BLaER1 treated with 17β-estradiol and CSF1 and Interleukin-3, amounts not matched to agents 10 nM and 100 nM (cell line): ENCODE measurements around the gene INAFM2.

Experiments used
- H3K27ac ChIP-seq, 11 experiments: shearing (Covaris generic); formaldehyde crosslinking; 2 replicates each; pipeline ENCODE4 v1.8.1; 2022
- H3K27me3 ChIP-seq, 11 experiments: shearing (Covaris generic); formaldehyde crosslinking; 2 replicates each; pipeline ENCODE4 v1.8.1; 2022
- H3K36me3 ChIP-seq, 11 experiments: shearing (Covaris generic); formaldehyde crosslinking; 2 replicates each; pipeline ENCODE4 v1.8.1; 2022
- H3K4me1 ChIP-seq, 10 experiments: shearing (Covaris generic); formaldehyde crosslinking; 2 replicates each; pipeline ENCODE4 v1.8.1; 2022
- H3K4me2 ChIP-seq, 11 experiments: shearing (Covaris generic); formaldehyde crosslinking; 2 replicates each; pipeline ENCODE4 v1.8.1; 2022
- H3K4me3 ChIP-seq, 10 experiments: shearing (Covaris generic); formaldehyde crosslinking; 2 replicates each; pipeline ENCODE4 v1.8.1; 2022
- H3K9ac ChIP-seq, 11 experiments: shearing (Covaris generic); formaldehyde crosslinking; 2 replicates each; pipeline ENCODE4 v1.8.1; 2022
- H3K9me3 ChIP-seq, 11 experiments: shearing (Covaris generic); formaldehyde crosslinking; replicated peaks in 1 of 11; 2 replicates each; pipeline ENCODE4 v1.8.1; 2022
- H4K20me1 ChIP-seq, 11 experiments: shearing (Covaris generic); formaldehyde crosslinking; 2 replicates each; pipeline ENCODE4 v1.8.1; 2022
- Cebpa-rat ChIP-seq, 11 experiments: shearing (Covaris generic); IDR thresholded peaks; 2 replicates each; pipeline ENCODE4 v1.8.1; 2022

The INAFM2 gene

DNA sequence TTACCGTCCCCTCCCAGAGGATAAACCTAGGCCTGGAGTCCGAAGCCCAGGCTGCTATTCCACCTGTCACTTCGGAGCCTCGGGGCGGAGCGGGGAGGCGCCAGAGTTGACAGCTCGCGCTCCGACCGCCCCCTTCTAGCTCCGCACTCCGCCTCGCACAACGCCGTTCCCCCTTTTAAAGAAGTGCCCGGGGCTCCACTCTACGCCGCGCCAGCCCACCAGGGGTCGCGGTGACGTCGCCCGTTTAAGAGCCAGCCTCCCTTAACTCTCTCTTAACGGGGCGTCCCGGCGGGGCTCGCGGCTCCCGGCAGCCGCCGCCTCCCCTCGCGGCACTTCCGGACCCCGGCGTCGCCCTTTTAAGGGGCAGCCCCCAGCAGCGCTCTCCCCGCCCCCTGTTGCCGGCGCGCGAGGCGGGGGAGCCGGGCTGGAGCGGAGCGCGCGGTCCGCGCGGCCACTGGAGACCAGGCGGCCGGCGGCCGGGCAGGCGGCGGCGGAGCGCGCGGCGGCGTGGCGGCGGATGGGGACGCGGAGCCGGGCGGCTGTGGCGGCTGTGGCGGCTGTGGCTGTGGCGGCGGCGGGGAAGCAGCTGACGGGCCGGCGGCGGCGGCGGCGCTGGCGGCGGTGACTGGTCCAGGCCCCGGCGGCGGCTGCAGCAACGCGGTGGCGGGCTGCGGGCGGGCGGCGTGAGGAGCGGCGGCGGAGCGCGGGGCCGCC lies at the start of gene INAFM2:
Gene INAFM2 (plus strand): TSS at position 454 of the 714 bp plus-strand sequence. CDS start 364 bp downstream, outside the sequence.
- Histone ChIP-seq H3K9ac (peak within 1 kb of the TSS; percentile 74 to 98 (median 85)), H3K4me3 (peak within 1 kb of the TSS; percentile 78 to 98 (median 90)), H3K4me1 (peaks cover 41 to 55% (median 48%) of the 10 kb centered on the region in 10 experiments), H3K27ac (peak within 1 kb of the TSS; percentile 59 to 87 (median 69)), H3K27me3 (peaks cover 0 to 42% (median 37%) of the 10 kb centered on the region in 11 experiments; a peak in 18 of 22 replicates), H4K20me1 (peaks cover 0 to 28% (median 1%) of the 10 kb centered on the region in 11 experiments; a peak in 8 of 22 replicates), H3K4me2 (peak within 1 kb of the TSS; percentile 95 to 100 (median 98)), H3K9me3 (no peaks in the 10 kb centered on the region), H3K36me3 (peaks cover 0 to 18% (median 6%) of the 10 kb centered on the region in 11 experiments; a peak in 9 of 22 replicates)
- no peak for TF ChIP-seq Cebpa-rat (IDR thresholded peaks at IDR 0.05)

- Histone ChIP-seq H3K9ac (peak overlapping the region in 6 of 11 experiments; percentile 35 to 69 (median 46); a peak in 6 of 22 replicates), H3K4me3 (no peak overlapping the region), H3K27ac (peak overlapping the region in 8 of 11 experiments; percentile 27 to 74 (median 58); a peak in 14 of 22 replicates), H3K4me1 (peaks cover 49 to 72% (median 64%) of the 10 kb centered on the region in 10 experiments), H3K27me3 (peaks cover 2 to 17% (median 12%) of the 10 kb centered on the region in 11 experiments; a peak in 15 of 22 replicates), H3K9me3 (no peaks in the 10 kb centered on the region), H3K4me2 (peak overlapping the region; percentile 94 to 99 (median 96); a peak in 20 of 22 replicates), H4K20me1 (0 out of 22 replicates have a peak, but pooled peaks cover 0 to 3% (median 0%) of the 10 kb centered on the region in 11 experiments), H3K36me3 (no peaks in the 10 kb centered on the region)
- no peak for TF ChIP-seq Cebpa-rat (IDR thresholded peaks at IDR 0.05)
These were observed 48.9 kb upstream of the INAFM2 start for GRCh38 chr15:40274350-40275274.

GRCh38 chr15:40275523-40275922 lies 48.0 kb upstream of the INAFM2 start:
- Histone ChIP-seq H3K36me3 (no peaks in the 10 kb centered on the region), H3K4me1 (peaks cover 50 to 76% (median 66%) of the 10 kb centered on the region in 10 experiments)
- TF ChIP-seq Cebpa-rat (IDR thresholded peaks at IDR 0.05), result no peak

DNA sequence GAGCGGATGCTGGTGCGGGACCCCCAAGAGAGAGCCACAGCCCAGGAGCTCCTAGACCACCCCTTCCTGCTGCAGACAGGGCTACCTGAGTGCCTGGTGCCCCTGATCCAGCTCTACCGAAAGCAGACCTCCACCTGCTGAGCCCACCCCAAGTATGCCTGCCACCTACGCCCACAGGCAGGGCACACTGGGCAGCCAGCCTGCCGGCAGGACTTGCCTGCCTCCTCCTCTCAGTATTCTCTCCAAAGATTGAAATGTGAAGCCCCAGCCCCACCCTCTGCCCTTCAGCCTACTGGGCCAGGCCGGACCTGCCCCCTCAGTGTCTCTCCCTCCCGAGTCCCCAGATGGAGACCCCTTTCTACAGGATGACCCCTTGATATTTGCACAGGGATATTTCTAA lies 47.5 kb upstream of the INAFM2 start:
- Histone ChIP-seq H3K4me2 (peak overlapping the region; percentile 94 to 99 (median 96)), H3K27ac (peak overlapping the region in 5 of 11 experiments; percentile 17 to 63 (median 33); a peak in 5 of 22 replicates), H3K36me3 (no peaks in the 10 kb centered on the region), H3K27me3 (peaks cover 14 to 30% (median 25%) of the 10 kb centered on the region in 11 experiments), H3K9ac (peak overlapping the region in 7 of 11 experiments; percentile 1 to 45 (median 25); a peak in 6 of 22 replicates), H3K4me3 (no peak overlapping the region), H3K4me1 (peaks cover 50 to 80% (median 65%) of the 10 kb centered on the region in 10 experiments), H4K20me1 (peaks cover 0 to 14% (median 0%) of the 10 kb centered on the region in 11 experiments; a peak in 4 of 22 replicates), H3K9me3 (no peaks in the 10 kb centered on the region)
- no peak for TF ChIP-seq Cebpa-rat (IDR thresholded peaks at IDR 0.05)

More at GRCh38 chr15:40275523-40275922, 48.0 kb upstream of the INAFM2 start:
- no peak overlapping the region for H3K4me3 ChIP-seq
- peak overlapping the region in 4 of 11 experiments; percentile 9 to 45 (median 27); a peak in 2 of 22 replicates for H3K9ac ChIP-seq
- peaks cover 0 to 9% (median 0%) of the 10 kb centered on the region in 11 experiments; a peak in 1 of 22 replicates for H4K20me1 ChIP-seq
- H3K9me3 ChIP-seq, result no peaks in the 10 kb centered on the region
- peaks cover 10 to 26% (median 20%) of the 10 kb centered on the region in 11 experiments for H3K27me3 ChIP-seq
- peak overlapping the region in 5 of 11 experiments; percentile 17 to 63 (median 33); a peak in 6 of 22 replicates for H3K27ac ChIP-seq
- H3K4me2 ChIP-seq, result peak overlapping the region; percentile 94 to 99 (median 96)

DNA sequence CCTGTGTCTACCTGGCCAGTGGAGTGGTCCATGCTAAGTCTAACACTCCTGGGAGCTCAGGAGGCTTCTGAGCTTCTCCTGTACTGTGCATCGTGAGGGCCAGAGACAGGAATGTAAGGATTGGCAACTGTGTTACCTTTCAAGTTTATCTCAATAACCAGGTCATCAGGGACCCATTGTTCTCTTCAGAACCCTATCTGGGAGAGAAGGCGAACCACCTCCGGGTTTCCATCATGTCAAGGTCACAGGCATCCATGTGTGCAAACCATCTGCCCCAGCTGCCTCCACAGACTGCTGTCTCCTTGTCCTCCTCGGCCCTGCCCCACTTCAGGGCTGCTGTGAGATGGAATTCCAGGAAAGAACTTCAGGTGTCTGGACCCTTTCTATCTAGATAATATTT lies 46.6 kb upstream of the INAFM2 start:
- Histone ChIP-seq H3K9me3 (no peaks in the 10 kb centered on the region), H3K27ac (peak overlapping the region in 7 of 11 experiments; percentile 17 to 48 (median 37); a peak in 12 of 22 replicates), H3K4me3 (peak overlapping the region in 8 of 10 experiments; percentile 13 to 59 (median 37); a peak in 10 of 20 replicates), H3K36me3 (no peaks in the 10 kb centered on the region), H4K20me1 (peaks cover 0 to 23% (median 6%) of the 10 kb centered on the region in 11 experiments; a peak in 9 of 22 replicates), H3K4me2 (peak overlapping the region; percentile 94 to 99 (median 96)), H3K9ac (peak overlapping the region; percentile 5 to 59 (median 35); a peak in 16 of 22 replicates), H3K27me3 (peaks cover 24 to 40% (median 34%) of the 10 kb centered on the region in 11 experiments), H3K4me1 (peaks cover 57 to 80% (median 64%) of the 10 kb centered on the region in 10 experiments)
- no peak for TF ChIP-seq Cebpa-rat (IDR thresholded peaks at IDR 0.05)

DNA sequence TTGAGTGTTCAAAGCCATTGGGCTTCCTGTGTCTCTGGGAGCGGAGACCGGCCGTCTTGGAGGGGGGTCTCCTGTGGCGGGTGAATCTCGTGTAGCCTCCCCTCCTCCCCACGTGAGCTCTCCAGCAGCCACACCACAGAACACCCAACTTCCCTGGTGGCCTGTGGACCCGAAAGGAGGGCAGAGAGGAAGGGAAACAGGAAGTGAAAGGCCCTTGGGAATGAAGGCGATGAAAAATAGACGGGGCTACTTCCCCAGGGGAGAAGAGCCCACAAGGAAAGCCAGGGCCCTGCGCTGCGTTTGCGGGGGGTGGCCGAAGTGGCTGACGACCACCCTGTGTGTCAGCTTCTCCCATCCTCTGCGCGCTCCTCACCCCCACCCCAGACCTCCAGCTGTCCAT lies 46.0 kb upstream of the INAFM2 start:
- Histone ChIP-seq H3K9ac (peak overlapping the region; percentile 5 to 59 (median 39); a peak in 18 of 22 replicates), H3K9me3 (no peaks in the 10 kb centered on the region), H3K36me3 (no peaks in the 10 kb centered on the region), H3K4me3 (peak overlapping the region; percentile 13 to 59 (median 32); a peak in 18 of 20 replicates), H3K4me2 (peak overlapping the region; percentile 94 to 99 (median 96)), H4K20me1 (peaks cover 0 to 25% (median 8%) of the 10 kb centered on the region in 11 experiments; a peak in 9 of 22 replicates), H3K4me1 (peaks cover 59 to 82% (median 64%) of the 10 kb centered on the region in 10 experiments), H3K27ac (peak overlapping the region in 9 of 11 experiments; percentile 17 to 48 (median 37); a peak in 14 of 22 replicates), H3K27me3 (peaks cover 29 to 45% (median 40%) of the 10 kb centered on the region in 11 experiments)
- TF ChIP-seq Cebpa-rat (IDR thresholded peaks at IDR 0.05), result no peak

GRCh38 chr15:40278026-40278425 lies 45.5 kb upstream of the INAFM2 start:
- H3K36me3 ChIP-seq, result no peaks in the 10 kb centered on the region
- H3K4me2 ChIP-seq, result peak overlapping the region; percentile 94 to 99 (median 96)
- TF ChIP-seq Cebpa-rat (IDR thresholded peaks at IDR 0.05), result no peak
- H3K9me3 ChIP-seq, result no peaks in the 10 kb centered on the region
- peaks cover 63 to 87% (median 70%) of the 10 kb centered on the region in 10 experiments for H3K4me1 ChIP-seq
- H3K4me3 ChIP-seq, result peak overlapping the region in 9 of 10 experiments; percentile 13 to 59 (median 32); a peak in 15 of 20 replicates
- H3K27me3 ChIP-seq, result peaks cover 35 to 51% (median 45%) of the 10 kb centered on the region in 11 experiments
- peak overlapping the region in 8 of 11 experiments; percentile 6 to 48 (median 38); a peak in 10 of 22 replicates for H3K27ac ChIP-seq
- peaks cover 0 to 25% (median 8%) of the 10 kb centered on the region in 11 experiments; a peak in 9 of 22 replicates for H4K20me1 ChIP-seq
- H3K9ac ChIP-seq, result peak overlapping the region in 9 of 11 experiments; percentile 5 to 59 (median 40); a peak in 12 of 22 replicates
